CD4-positive, alpha-beta T cell (primary cell): ENCODE measurements around the gene TOE1. TPM values are rescaled to one million over a fixed set of nuclear protein-coding genes. Genes with fewer than 3 reads are reported as not detected.

Experiments used
- ATAC-seq: fragments of 200-7000 bp; cut with Tn5 transposase; one replicate; pipeline ENCODE4 v1.10.0; 2022; ENCODE audit warnings: mild to moderate bottlenecking; ENCODE audit not compliant: poor library complexity
- CTCF ChIA-PET: fragments of 350-600 bp; sonication (Branson Sonifier 250); formaldehyde crosslinking; loops from one replicate; lab custom pipeline; 2021; ENCODE audit warnings: antibody characterized with exemption, inconsistent platforms; lab: Charles Lee
- POLR2A ChIA-PET: fragments of 350-600 bp; sonication (Branson Sonifier 250); formaldehyde crosslinking; loops from one replicate; lab custom pipeline; 2021; ENCODE audit warnings: antibody characterized with exemption, inconsistent platforms; lab: Charles Lee
- DNase-seq, 14 experiments: peaks; one replicate each; pipeline ENCODE4 v3.0.0-alpha.2; 2013 to 2020; ENCODE audit warnings: mixed read lengths in 2 of 14
- H3K27ac ChIP-seq, 2 donors: one replicate each; pipeline versions ENCODE4 v1.5.1 to v1.7.0; 2013; ENCODE audit warnings: low read length in 2 of 2, low read depth in 1 of 2, mild to moderate bottlenecking in 1 of 2
- H3K27me3 ChIP-seq, 2 experiments: 1 replicate in 1 of 2; 2 replicates in 1 of 2; pipeline versions ENCODE4 v1.6.1 to v1.7.0; 2013; ENCODE audit warnings: low read length in 2 of 2, control low read depth in 1 of 2, mild to moderate bottlenecking in 1 of 2, moderate library complexity in 1 of 2; ENCODE audit not compliant: insufficient read depth in 2 of 2, control insufficient read depth in 1 of 2
- H3K36me3 ChIP-seq: one replicate; pipeline ENCODE4 v1.6.1; 2013; ENCODE audit warnings: low read length, control low read depth; ENCODE audit not compliant: insufficient read depth
- H3K4me1 ChIP-seq: one replicate; pipeline ENCODE4 v1.6.1; 2013; ENCODE audit warnings: low read length, control low read depth; ENCODE audit not compliant: insufficient read depth
- H3K4me3 ChIP-seq: one replicate; pipeline ENCODE4 v1.5.1; 2013; ENCODE audit warnings: mild to moderate bottlenecking, low read length, moderate library complexity
- H3K9me3 ChIP-seq, 2 experiments: 1 replicate in 1 of 2; 2 replicates in 1 of 2; pipeline versions ENCODE4 v1.6.1 to v1.7.0; 2013; ENCODE audit warnings: low read length in 2 of 2, mild to moderate bottlenecking in 2 of 2, control low read depth in 1 of 2, moderate library complexity in 1 of 2; ENCODE audit not compliant: control insufficient read depth in 1 of 2, insufficient read depth in 1 of 2
- H3K27ac Mint-ChIP-seq: one replicate; pipeline ENCODE4 v1.8.0; 2020; ENCODE audit warnings: mixed read lengths
- H3K27me3 Mint-ChIP-seq: one replicate; pipeline ENCODE4 v1.8.0; 2021; ENCODE audit warnings: mixed read lengths
- H3K36me3 Mint-ChIP-seq: one replicate; pipeline ENCODE4 v1.8.0; 2021; ENCODE audit warnings: low read depth, mixed read lengths
- H3K4me1 Mint-ChIP-seq: one replicate; pipeline ENCODE4 v1.8.0; 2021; ENCODE audit warnings: low read depth, mixed read lengths
- H3K4me3 Mint-ChIP-seq: one replicate; pipeline ENCODE4 v1.8.0; 2020; ENCODE audit warnings: mild to moderate bottlenecking, mixed read lengths
- H3K9me3 Mint-ChIP-seq: one replicate; pipeline ENCODE4 v1.8.0; 2020; ENCODE audit warnings: mixed read lengths
- intact Hi-C, 2 experiments: fragments of 100-400 bp; cut with DNase I in 1 of 2; cut with micrococcal nuclease in 1 of 2; formaldehyde crosslinking; loops; one replicate each; pipeline versions ENCODE4 v1.15.1 to v1.9.0; 2023 to 2025; cut with DNase I, micrococcal nuclease
- total RNA-seq, 174 experiments: library from RNA in 2 of 174; stranded (reverse) in 2 of 174; gene quantifications; one replicate each; pipeline ENCODE4 v1.2.3 and lab custom pipeline; 2021 to 2026
- TF ChIP-seq, protein P1 (sequence below): fragments of 200-600 bp; IDR thresholded peaks from one replicate; pipeline ENCODE4 v1.8.0; 2022; ENCODE audit warnings: antibody characterized with exemption, mild to moderate bottlenecking

The TOE1 gene
- total RNA-seq, 2 experiments from 2014 or later, result 44.5 to 46.2 TPM

DNA sequence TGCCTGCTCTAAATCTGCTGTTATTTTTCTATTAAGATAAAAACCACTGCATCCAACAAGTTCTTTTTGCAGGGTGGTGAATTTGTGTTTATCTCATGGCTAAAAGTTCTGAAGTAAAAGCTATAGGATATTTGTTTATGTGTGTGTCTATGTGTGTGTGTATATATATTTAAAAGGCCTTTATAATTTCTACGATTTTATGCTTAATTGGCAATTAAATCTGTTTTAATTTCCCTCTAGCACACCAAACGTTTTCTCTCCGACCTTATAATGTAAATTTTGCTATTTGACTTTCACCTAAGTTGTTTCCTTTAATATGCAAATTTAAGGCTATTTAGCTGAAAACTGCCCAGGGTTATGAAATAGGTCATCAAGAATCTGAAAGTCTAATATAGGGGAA is 33.1 kb upstream of the TOE1 start:
- Mint-ChIP-seq H3K27me3 (no peaks in the 10 kb centered on the region), H3K4me3 (no peak overlapping the region), H3K4me1 (peaks cover 22% of the 10 kb centered on the region), H3K27ac (no peak overlapping the region), H3K36me3 (no peaks in the 10 kb centered on the region), H3K9me3 (no peaks in the 10 kb centered on the region)
- POLR2A ChIA-PET, result interaction anchor here (0.7 to 6.2 kb wide), 2 partner anchors 33 to 506 kb away, joined by 3 to 163 read pairs; partner anchors contain the start of genes MUTYH and TOE1
- Histone ChIP-seq H3K4me1 (peaks cover 24% of the 10 kb centered on the region), H3K27ac (no peak overlapping the region), H3K4me3 (no peak overlapping the region), H3K36me3 (no peaks in the 10 kb centered on the region), H3K27me3 (no peaks in the 10 kb centered on the region), H3K9me3 (no peaks in the 10 kb centered on the region)
- DNase-seq, result no peak
- TF ChIP-seq, protein P1, sequence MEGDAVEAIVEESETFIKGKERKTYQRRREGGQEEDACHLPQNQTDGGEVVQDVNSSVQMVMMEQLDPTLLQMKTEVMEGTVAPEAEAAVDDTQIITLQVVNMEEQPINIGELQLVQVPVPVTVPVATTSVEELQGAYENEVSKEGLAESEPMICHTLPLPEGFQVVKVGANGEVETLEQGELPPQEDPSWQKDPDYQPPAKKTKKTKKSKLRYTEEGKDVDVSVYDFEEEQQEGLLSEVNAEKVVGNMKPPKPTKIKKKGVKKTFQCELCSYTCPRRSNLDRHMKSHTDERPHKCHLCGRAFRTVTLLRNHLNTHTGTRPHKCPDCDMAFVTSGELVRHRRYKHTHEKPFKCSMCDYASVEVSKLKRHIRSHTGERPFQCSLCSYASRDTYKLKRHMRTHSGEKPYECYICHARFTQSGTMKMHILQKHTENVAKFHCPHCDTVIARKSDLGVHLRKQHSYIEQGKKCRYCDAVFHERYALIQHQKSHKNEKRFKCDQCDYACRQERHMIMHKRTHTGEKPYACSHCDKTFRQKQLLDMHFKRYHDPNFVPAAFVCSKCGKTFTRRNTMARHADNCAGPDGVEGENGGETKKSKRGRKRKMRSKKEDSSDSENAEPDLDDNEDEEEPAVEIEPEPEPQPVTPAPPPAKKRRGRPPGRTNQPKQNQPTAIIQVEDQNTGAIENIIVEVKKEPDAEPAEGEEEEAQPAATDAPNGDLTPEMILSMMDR, result no peak
- intact Hi-C loops, result no loop called here
- no peak for ATAC-seq
- CTCF ChIA-PET, result interaction anchor here (0.9 kb wide), 1 partner anchor 29 kb away, joined by 3 read pairs; no protein-coding TSS in a partner anchor

DNA sequence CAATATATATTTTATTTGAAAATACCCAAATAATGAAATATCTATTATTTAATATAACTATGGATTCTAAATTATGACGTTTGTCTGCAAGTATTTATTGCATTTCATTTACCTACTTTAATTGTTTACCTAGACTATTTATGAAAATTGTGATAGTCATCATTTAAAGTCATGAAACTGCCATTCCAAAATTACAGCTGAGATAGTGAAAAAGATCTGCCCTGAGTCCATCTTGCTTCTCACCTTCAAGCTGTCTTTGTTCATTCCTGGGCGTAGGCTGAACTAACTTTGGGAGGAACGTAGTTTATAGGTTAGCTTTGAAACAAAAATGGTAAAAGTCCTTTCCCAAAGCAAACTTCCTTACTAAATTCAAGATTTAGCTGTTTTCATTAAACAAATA is 25.7 kb upstream of the TOE1 start:
- no peaks in the 10 kb centered on the region for H3K9me3 Mint-ChIP-seq
- Histone ChIP-seq H3K27ac (no peak overlapping the region), H3K36me3 (no peaks in the 10 kb centered on the region), H3K27me3 (no peaks in the 10 kb centered on the region), H3K4me3 (no peak overlapping the region), H3K4me1 (no peaks in the 10 kb centered on the region), H3K9me3 (no peaks in the 10 kb centered on the region)
- no peaks in the 10 kb centered on the region for H3K4me1 Mint-ChIP-seq
- H3K27ac Mint-ChIP-seq, result no peak overlapping the region
- ATAC-seq (no peak), DNase-seq (no peak)
- TF ChIP-seq, protein P1, result no peak
- intact Hi-C loops, result no loop called here
- POLR2A ChIA-PET, result interaction anchor here (0.8 to 1.0 kb wide), 2 partner anchors 11 to 24 kb away, joined by 3 to 4 read pairs; no protein-coding TSS in a partner anchor
- no peak overlapping the region for H3K4me3 Mint-ChIP-seq
- no peaks in the 10 kb centered on the region for H3K36me3 Mint-ChIP-seq
- CTCF ChIA-PET, result no interaction called here
- no peaks in the 10 kb centered on the region for H3K27me3 Mint-ChIP-seq

DNA sequence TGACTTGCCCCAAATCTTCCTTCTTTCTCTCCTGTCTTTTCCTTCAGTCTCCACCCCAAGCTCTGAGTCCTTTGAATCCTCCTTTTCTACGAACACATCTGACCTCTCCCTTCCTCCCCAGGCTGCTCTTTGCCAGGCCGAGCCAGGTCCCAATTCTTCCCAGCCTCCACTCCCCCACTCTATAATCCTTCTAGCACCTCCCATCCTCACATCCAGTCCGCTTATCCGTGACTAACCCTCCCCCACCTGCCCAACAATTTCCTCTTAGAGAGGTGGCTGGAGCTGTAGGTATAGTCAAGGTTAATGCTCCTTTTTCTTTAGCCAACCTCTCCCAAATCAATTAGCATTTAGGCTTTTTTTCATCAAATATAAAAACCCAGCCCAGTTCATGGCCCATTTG is 22.8 kb upstream of the TOE1 start:
- TF ChIP-seq, protein P1, result no peak
- intact Hi-C loops, result no loop called here
- no peak for DNase-seq
- H3K4me3 Mint-ChIP-seq, result no peak overlapping the region
- Histone ChIP-seq H3K9me3 (no peaks in the 10 kb centered on the region), H3K36me3 (no peaks in the 10 kb centered on the region), H3K4me1 (no peaks in the 10 kb centered on the region), H3K4me3 (no peak overlapping the region), H3K27me3 (no peaks in the 10 kb centered on the region), H3K27ac (no peak overlapping the region)
- H3K4me1 Mint-ChIP-seq, result no peaks in the 10 kb centered on the region
- ChIA-PET CTCF (interaction anchor here (0.6 kb wide), 1 partner anchor 22 kb away, joined by 5 read pairs; no protein-coding TSS in a partner anchor), POLR2A (no interaction called here)
- H3K36me3 Mint-ChIP-seq, result no peaks in the 10 kb centered on the region
- H3K9me3 Mint-ChIP-seq, result no peaks in the 10 kb centered on the region
- no peaks in the 10 kb centered on the region for H3K27me3 Mint-ChIP-seq
- ATAC-seq, result no peak
- H3K27ac Mint-ChIP-seq, result no peak overlapping the region
